Anterior cingulate cortex (tissue), 58 donors: ENCODE measurements around the gene AMBRA1.
A peak's percentile ranks its signal among the peaks of the same experiment; 100 is the strongest.

Experiments
- DNase-seq, 58 donors: peaks; one replicate each; lab custom pipeline; 2025; lab: John Stamatoyannopoulos, UW

The AMBRA1 gene

DNA sequence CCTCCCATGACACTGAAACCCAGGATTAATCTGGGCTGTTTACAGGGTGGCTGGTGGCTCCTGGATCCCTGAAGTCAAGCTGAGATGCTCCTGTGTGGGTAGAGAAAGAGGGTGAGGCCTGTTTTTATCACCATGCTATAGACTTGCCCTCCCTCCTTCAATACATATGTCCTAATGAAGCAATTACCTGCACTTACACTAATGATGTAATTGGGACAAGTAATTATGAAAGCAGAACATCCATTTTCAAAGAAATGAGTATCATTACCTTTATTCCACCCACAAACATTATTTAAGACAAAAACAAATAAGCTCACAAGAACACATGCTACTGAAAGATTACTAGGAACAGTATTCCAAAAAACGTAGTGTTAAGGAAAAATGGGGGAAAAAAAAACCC, 138.0 kb downstream of the AMBRA1 start:
- no peak for DNase-seq

DNA sequence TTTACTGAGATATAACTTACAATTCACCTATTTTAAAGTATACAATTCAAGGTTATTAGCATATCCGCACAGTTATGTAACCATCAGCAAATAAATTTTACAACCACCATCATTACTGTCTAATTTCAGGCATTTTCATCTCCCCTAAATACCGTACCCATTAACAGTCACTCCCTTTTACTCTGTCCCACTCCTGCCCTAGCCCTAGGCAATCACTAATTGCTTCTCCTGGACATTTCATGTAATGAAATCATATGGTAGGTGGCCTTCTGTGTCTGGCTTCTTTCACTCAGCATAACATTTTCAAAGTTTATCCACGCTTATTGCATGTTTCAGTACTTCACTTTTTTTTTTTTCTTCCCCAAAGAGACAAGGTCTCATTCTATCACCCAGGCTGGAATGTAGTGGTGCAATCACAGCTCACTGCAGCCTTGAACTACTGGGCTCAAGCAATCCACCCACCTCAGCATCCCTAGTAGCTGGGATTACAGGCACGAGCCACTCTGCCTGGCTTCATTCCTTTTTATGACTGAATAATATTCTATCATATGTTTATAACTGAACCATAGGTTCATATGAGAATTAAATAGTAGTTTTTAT, 140.8 kb downstream of the AMBRA1 start:
- DNase-seq = no peak

DNA sequence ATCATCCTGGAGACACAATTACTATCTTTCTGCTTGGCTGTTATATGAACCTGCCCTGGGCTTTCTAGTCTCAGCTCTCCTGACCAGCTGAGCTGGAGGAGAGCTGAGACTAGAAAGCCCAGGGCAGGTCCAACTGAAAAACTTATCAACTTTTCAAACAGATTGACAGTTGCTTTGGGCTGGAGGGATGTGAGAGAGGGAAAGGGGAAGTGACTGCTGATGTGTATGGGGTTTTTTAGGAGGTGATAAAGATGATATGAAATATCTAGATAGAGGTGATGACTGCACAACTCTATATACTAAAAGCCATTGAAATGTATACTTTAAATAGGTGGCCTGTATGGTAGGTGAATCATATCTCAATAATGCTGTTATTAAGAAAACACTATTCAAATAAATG, 142.1 kb downstream of the AMBRA1 start:
- DNase-seq = no peak

DNA sequence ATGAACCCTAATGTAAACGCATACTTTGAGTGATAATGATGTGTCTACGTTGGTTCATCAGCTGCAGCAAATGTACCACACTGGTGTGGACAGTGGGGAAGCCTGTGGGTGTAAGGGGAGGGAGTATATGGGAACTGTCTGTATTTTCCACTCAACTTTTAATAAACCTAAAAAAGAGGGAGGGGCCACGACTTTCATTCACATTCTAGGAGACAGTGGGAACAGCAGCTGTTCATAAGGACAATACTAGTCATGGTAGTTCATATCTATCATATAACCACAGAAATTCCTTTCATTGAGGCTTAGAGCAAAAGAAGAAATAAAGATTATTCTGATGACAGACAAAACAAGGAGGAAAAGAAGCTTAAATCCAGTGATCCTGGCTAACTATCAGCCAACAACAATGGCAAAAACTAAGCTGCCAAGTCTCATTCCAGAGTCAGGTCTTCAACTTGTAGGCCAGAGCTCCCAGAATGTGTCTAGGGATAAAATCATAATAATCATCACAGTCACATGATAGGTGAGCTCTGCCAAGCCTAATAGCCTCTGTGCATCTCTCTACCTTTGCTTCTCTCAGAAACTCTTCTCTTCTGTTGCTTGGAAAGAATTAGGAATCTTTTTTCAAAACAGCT, 142.9 kb downstream of the AMBRA1 start:
- DNase-seq = no peak

DNA sequence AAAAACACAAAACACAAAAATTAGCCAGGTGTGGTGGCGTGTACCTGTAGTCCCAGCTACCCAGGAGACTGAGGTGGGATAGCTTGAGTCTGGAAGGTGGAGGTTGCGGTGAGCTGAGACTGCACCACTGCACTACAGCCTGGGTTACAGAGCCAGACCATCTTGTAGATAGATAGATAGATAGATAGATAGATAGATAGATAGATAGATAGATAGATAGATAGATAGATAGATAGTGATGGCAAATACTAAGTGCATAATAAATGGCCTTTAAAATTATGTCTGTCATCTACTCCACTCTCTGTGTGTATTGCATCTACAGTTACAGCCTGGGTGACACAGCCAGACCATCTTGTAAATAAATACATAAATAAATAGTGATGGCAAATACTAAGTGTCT, 146.3 kb downstream of the AMBRA1 start:
- no peak for DNase-seq

DNA sequence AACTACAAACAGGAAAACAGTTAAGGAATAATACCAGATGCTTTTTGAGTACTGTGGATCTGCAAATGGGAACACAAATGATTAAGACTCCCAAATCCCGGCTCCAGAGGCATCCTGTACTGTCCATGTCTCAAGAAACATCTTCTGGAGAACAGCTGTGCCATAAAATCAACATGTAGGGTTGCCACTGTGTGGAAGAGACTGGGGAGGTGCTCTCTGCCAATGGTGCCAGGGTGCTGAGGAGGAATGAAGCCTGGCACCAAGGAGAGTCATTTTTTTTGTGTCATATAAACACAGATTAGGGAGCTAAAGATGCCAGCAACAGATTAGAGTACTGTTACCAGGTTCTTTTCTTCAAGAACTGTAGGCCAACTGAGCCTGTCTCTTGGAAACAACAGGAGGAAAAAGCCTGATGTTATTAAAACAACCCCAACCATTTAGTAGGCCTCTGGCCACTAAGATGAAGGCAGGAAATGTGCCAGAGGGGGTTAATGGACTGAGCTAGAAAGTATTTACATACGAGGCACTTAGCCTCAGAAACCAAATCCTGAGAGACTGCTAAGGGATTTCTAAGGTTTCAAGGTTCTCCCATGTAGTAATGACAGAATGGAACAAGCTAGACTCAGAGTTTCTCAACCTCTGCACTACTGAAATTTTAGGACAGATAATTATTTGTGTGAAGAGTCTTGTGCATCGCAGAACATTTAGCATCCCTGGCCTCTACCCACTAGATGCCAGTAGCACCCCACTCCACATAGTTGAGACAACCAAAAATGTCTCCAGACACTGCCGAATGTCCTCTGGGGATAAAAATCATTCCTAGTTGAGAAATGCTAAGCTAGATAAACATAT, 147.7 kb downstream of the AMBRA1 start:
- peak in 4 of 58 donors; percentile 3 to 9 (median 8) for DNase-seq

DNA sequence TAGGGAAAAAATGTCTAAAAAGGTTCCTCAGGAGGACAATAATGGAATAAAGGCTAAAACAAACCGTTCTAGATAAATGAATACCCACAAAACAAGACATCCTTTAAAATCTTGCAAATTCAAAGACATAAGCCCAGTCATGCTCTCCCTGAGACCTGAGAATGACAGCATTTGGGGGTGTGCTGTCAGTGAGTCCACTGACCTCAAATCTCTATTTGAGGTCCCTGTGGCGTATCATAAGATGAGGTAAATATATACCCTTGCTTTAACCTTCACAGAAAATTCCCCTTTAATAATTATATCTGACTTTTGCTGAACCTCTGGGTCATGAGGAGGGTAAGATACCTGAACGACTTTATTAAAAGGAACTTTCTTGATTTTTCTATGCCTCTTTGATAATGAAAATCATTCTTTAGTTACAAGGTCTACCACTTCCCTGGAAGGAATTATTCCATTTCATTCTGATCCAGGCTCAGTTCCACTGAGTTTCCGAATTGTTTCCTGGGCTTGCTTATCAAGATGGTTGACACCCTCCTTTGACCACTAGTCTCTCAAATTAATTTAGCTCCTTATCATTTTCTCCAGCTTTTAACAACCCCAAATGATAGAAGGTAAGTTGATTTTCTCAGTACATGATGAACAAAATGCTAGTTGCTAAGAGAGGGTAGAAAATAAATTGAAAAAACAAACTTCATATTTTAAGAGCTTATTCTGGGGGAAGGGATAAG, 148.5 kb downstream of the AMBRA1 start:
- DNase-seq = no peak

DNA sequence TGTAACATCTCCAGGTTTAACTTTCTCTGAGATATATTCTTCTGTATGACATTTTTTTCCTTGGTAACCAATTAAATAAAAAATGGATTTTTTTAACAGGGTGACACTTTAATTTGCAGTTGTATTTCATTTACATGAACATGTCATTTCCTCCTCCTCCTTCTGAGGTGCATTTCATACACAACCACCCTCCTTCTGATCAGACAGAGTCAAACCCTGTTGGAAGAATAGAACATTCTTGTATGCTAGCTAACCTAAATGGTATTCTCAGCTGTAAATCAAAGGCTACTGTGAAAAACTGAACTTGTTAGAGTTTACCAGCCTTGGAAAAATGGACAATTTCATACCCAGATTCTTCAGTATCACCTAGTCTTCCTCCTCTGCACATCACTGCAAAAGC, 149.5 kb downstream of the AMBRA1 start:
- no peak for DNase-seq

DNA sequence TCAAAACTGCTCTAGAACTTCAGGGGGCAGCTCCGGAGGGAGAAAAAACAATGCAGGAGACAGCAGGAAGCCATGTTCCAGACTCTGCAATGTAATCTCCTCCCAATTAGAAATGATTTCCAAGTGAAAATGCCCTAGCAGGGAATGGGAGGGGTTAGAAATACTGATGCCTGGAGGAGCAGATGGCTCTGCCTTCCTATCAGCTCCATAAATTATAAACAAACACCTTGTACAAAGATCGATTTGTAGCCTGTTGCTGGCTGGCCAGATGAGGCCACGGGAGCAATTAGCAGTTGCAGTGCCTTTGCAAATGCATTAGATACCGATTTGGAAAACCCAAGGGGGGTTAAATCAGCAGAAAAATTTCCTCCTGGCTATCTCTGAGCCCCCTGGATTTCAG, 155.6 kb downstream of the AMBRA1 start:
- no peak for DNase-seq

DNA sequence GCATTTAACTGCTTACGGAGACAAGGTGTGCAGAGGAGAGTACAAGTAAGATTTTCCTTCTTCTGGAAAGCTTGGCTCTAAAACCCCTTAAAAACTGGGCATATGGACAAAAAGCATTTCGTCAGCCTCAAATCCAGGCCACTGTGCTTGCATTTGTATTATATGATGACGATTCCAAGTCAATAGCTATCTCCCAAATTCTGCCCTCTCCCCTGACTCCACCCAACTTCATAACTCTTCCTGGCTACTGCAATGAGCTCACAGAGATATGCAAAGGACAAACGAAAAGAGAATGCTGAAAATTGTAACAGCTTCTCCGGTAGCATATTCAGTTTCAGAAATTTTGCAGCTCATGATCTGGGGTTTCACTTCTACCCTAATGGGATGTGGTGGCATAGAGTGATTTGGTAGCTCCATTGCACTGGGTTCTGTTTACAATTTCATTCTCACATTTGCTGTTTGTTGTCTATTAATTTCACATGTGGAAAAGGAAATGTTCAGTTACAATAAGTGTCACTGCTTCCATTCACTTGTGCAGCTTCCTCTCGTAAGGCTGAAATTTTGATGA, 156.6 kb downstream of the AMBRA1 start:
- DNase-seq = no peak

DNA sequence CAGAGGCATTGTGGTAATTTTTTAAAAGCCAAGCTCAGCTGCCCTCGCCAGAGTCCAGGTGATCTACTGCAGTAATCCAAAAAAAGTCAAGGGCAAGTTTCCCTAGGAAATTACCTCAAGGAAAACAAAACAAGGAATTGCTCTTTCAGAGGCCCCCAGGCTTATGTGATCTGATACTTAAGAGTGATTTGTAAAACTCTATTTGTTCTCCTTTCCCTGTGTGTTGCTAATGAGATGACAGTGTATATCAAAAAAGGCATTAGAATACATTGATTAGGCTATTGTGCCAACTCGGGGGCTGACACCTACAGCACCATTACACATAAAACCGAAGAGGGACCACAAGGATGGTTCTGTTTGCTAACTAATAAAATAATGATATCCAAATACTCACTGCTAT, 157.7 kb downstream of the AMBRA1 start:
- DNase-seq = no peak

DNA sequence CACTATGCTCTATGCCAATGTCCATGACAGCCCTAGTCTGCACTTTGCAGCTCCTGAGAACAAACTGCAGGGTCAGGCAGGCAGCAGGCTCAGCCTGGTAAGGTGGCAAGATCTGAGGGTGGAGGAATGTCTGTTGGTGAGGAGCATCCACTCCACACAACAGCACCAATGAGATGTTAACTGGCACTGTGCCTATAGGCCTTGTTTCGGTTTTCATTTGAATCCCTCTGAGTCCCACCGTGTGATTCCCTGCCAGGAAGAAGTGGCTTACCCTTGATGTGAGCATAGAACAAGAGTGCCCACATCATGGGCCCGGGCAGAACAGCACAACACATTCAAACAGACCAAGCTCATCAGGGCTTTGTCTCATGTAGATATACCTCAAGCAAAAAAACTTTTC, 158.1 kb downstream of the AMBRA1 start:
- no peak for DNase-seq

DNA sequence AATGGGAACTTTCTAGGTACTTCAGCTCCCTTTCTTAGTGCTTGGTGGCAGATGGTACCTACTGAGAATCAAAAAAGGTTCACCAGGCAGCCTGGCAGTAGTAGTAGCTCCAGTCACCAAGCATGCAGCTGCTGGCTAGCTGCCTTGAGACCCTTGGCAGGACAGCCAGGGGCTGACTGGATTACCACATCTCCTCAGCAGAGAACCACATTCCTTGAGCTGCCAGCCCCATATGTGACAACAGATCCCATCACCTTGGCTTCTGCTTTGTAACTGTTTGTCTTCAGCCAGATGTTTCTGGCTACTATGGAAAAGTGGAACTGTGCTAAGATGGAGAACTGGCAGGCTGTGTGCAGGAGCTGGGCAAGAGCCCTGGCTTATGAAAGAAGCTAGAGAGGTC, 162.6 kb downstream of the AMBRA1 start:
- peak in 1 of 58 donors; percentile 12 for DNase-seq

DNA sequence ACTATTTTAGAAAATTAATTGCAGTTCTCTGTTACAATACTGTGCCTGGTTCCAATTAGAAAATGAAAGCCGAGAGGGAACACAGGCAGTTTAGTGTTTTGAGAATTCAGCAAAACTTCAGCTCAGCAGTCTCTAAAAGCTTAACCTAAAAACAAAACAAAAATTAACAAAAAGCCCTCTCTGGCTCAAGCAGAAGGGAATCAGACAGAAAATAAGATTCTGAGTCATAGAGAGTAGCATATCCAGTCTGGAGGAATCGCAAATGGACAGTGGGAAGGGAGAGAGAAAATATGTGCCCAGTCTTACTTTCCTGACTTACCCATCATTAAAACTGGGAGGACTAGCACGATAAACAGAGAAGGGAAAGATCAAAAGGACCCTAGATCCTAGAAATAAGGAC, 164.1 kb downstream of the AMBRA1 start:
- DNase-seq = no peak

DNA sequence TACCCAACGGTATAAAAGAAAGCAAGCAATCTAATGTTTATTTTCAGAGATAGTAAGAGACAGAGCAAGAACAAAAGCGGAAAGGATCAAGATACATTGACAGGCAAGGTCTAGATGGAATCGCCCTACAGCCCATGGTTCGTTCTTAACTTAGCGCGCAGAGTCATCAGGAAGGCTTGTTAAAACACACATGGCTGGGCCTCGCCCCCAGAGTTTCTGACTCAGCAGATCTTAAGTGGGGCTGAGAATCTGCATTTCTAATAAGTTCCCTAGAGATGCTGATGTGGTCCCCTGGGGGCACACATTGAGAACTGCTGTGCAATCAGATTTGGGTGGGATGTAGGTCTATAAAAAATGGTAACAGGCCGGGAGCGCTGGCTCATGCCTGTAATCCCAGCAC, 166.5 kb downstream of the AMBRA1 start:
- no peak for DNase-seq

DNA sequence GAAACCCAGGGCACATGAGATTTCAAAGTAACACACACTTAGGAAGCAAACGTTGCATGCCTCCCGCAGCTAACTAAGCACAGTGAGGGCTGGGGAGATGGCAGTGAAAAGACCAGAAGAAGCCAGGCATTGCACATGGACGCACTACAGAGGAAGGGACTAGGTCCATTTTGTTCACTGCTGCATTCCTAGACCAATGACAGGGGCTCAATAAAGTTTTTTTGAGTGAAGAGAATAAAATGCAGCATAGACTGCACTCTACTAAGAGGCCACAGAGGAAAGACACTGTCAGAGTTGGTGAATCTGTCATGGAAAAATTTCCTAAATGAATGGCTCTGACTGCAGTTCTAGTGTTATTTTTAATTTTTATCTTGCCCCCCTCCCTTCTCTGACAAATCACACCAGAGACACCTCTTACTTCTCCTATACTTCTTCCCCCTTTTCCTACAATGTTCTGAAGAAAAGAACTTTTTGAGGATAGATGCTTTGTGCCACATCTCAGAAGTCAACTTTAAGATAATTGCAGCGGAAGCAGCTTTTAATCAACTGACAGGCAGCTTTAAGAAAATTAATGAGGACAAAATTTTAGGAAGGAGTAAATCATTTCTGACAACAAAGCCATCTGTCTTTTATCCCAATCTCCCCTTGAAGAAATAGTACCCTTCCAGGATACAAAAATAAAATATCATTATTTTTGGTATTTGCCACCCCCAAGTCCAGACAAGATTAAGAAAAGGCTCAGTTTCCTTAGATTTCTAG, 167.4 kb downstream of the AMBRA1 start:
- no peak for DNase-seq

DNA sequence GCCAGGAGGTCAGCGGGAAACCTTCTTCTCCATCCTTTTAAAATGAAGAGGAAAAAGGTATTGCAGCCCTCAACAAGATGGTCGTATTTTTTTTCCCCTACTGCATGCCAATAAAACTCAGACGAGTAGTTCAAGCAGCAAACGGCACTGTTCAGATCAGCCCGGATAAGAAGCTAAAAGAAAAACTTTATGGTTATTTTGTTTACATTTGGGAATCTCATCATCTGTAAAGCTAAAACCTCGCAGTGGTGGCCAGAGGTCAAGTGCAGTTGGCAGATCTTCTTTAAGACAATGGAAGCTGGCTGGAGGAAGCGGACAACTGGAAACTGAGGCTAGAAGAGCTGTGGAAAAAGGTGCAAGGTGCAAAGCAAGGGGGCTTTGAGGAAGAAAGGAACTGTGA, 171.2 kb downstream of the AMBRA1 start:
- DNase-seq = no peak

DNA sequence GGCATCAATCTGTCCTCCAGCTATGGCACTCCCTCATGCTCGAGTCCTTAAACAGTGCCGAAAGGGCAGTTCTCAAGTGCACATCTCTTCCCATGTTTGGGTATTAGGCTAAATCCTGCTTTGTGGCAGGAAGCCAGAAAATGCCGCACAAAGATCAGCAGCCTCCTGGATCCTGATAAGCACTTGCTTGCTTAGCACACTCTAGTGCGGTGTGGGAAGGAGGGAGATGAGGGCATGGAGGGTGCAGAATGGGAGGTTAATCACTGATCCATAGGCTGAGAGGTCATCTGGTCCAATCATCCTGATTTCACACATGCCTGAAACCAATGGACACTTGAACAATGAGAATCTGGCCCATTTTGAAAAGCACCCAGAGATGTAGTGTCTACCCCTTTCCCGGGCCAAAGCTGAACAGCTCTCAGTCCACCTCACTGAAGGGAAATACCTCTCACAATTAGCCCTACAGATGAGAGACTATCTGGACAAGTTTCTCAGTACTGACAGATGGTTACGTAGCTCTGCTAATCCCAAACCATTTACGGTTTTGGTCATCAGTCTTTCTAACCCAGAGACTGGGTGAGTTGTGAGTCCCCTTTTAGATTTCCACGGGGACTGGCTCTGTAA, 172.5 kb downstream of the AMBRA1 start:
- no peak for DNase-seq

DNA sequence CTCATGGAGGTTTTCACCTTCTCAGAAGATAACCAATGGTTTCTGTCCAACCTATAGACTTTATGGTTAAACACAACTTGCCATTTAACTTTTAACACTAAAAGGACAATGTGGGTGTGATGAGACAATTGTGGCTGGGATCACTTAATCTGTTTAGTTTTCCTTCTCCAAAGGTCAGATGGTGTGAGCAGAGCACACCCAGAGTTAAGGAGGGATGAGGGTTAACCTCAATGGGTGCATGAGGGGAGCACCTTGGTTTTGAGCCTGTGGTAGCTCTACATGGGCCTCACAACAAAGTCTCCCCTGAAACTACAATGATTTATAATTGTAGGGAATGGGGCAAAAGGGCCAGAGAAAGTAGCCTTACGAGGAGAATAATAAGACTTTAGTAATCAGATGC, 173.3 kb downstream of the AMBRA1 start:
- no peak for DNase-seq

DNA sequence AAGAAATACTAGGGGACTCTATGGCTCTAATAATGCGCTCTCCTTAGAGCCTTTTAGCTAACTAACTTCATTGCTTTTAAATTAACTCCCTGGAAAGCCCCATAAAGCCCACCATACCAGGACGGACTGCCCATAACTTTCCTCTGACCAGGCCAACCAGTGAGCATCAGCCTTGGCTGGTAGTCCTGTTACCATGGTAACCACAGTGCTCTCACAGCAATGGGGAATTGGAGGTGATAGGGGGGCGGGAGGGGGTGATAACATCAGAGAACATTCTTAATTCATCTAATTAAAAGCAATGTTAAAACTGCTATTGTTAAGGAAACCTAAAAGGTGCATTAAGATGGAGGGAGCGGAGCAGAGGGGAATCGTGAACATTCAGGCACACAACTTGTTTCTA, 175.1 kb downstream of the AMBRA1 start:
- no peak for DNase-seq
